ENCODE measurements around the gene SPTA1. TPM values are rescaled to one million over a fixed set of nuclear protein-coding genes. Genes with fewer than 3 reads are reported as not detected.

Gene SPTA1
- total RNA-seq, 1 experiment from 2014 or later: 0.11 TPM

- no peak overlapping the region for H3K4me3 Mint-ChIP-seq
- no peak overlapping the region for H3K27ac Mint-ChIP-seq
- CTCF ChIA-PET: no interaction called here
- no peak for TF ChIP-seq ETV6 (CRISPR knock-in tag; IDR thresholded peaks at IDR 0.05)
- TF ChIP-seq IRF2 (CRISPR knock-in tag; IDR thresholded peaks at IDR 0.05; ENCODE audit: borderline replicate concordance, low read depth): no peak
- no peak for TF ChIP-seq NFYB (CRISPR knock-in tag; conservative IDR thresholded peaks at IDR 0.05; ENCODE audit: low read depth)
- no peak for TF ChIP-seq E2F4 (CRISPR knock-in tag; IDR thresholded peaks at IDR 0.05; ENCODE audit: borderline replicate concordance, low read depth)
- TF ChIP-seq JUN (CRISPR knock-in tag; IDR thresholded peaks at IDR 0.05): no peak
- no peak for TF ChIP-seq ZBTB21 (CRISPR knock-in tag; IDR thresholded peaks at IDR 0.05; ENCODE audit: borderline replicate concordance)
- TF ChIP-seq OVOL2 (CRISPR knock-in tag; IDR thresholded peaks at IDR 0.05; ENCODE audit: borderline replicate concordance): no peak
- no peak for TF ChIP-seq MAX (CRISPR knock-in tag; IDR thresholded peaks at IDR 0.05)
- no peak for TF ChIP-seq USF2 (CRISPR knock-in tag; IDR thresholded peaks at IDR 0.05)
- no peak for TF ChIP-seq ZNF317 (CRISPR knock-in tag; IDR thresholded peaks at IDR 0.05; ENCODE audit: borderline replicate concordance, low read depth)
- no peak for TF ChIP-seq ZNF671 (CRISPR knock-in tag; IDR thresholded peaks at IDR 0.05)
- no peak for TF ChIP-seq TCF7 (CRISPR knock-in tag; IDR thresholded peaks at IDR 0.05; ENCODE audit: low read depth)
- TF ChIP-seq KAT7 (CRISPR knock-in tag; IDR thresholded peaks at IDR 0.05; ENCODE audit: borderline replicate concordance): no peak
- TF ChIP-seq NFATC4 (CRISPR knock-in tag; IDR thresholded peaks at IDR 0.05): no peak
- no peak for DNase-seq (ENCODE audit: low spot score)
- peaks cover 5% of the 10 kb centered on the region for H3K9me3 Mint-ChIP-seq
- POLR2A ChIA-PET: no interaction called here
- ATAC-seq: no peak
- no peaks in the 10 kb centered on the region for H3K27me3 Mint-ChIP-seq (ENCODE audit: low read depth)
- no peaks in the 10 kb centered on the region for H3K36me3 Mint-ChIP-seq
- H3K4me1 Mint-ChIP-seq: no peaks in the 10 kb centered on the region
Measured at GRCh38 chr1:158685085-158685484, 1.4 kb downstream of the SPTA1 start.

GRCh38 chr1:158681606-158682005, 4.9 kb downstream of the SPTA1 start:
- Mint-ChIP-seq H3K27me3 (ENCODE audit: low read depth) (no peaks in the 10 kb centered on the region; the same call in 1 of the 2 replicates), H3K27ac (no peak overlapping the region), H3K4me1 (no peaks in the 10 kb centered on the region), H3K9me3 (no peaks in the 10 kb centered on the region), H3K36me3 (no peaks in the 10 kb centered on the region), H3K4me3 (no peak overlapping the region)
- no peak for TF ChIP-seq SMAD3 (CRISPR knock-in tag; IDR thresholded peaks at IDR 0.05; ENCODE audit: borderline replicate concordance)
- POLR2A ChIA-PET: no interaction called here
- DNase-seq (ENCODE audit: low spot score): no peak
- ATAC-seq: no peak
- CTCF ChIA-PET: no interaction called here

- H3K9me3 Mint-ChIP-seq: no peaks in the 10 kb centered on the region
- 0 out of 2 replicates have a peak, but pooled peaks cover 2% of the 10 kb centered on the region for H3K4me1 Mint-ChIP-seq
- ChIA-PET POLR2A (no interaction called here), CTCF (interaction anchor here (0.6 kb wide), 1 partner anchor 813 kb away, joined by 3 read pairs; no protein-coding TSS in a partner anchor)
- H3K27ac Mint-ChIP-seq: no peak overlapping the region
- no peaks in the 10 kb centered on the region; the same call in 1 of the 2 replicates for H3K27me3 Mint-ChIP-seq (ENCODE audit: low read depth)
- no peaks in the 10 kb centered on the region for H3K36me3 Mint-ChIP-seq
- TF ChIP-seq NFYB (CRISPR knock-in tag; conservative IDR thresholded peaks at IDR 0.05; ENCODE audit: low read depth) (no peak), CBFB (CRISPR knock-in tag; IDR thresholded peaks at IDR 0.05; ENCODE audit: low read depth) (no peak), ESRRA (CRISPR knock-in tag; IDR thresholded peaks at IDR 0.05; ENCODE audit: borderline replicate concordance) (no peak), HMGXB4 (CRISPR knock-in tag; IDR thresholded peaks at IDR 0.05) (no peak), GTF2I (CRISPR knock-in tag; conservative IDR thresholded peaks at IDR 0.05) (no peak), OVOL2 (CRISPR knock-in tag; IDR thresholded peaks at IDR 0.05; ENCODE audit: borderline replicate concordance) (no peak), FOXP4 (CRISPR knock-in tag; IDR thresholded peaks at IDR 0.05) (no peak), TEAD4 (CRISPR knock-in tag; IDR thresholded peaks at IDR 0.05) (no peak), MYBL2 (CRISPR knock-in tag; IDR thresholded peaks at IDR 0.05) (no peak), RORB (CRISPR knock-in tag; IDR thresholded peaks at IDR 0.05) (no peak), EMX1 (CRISPR knock-in tag; IDR thresholded peaks at IDR 0.05) (no peak), ZNF232 (CRISPR knock-in tag; IDR thresholded peaks at IDR 0.05) (no peak), CREM (CRISPR knock-in tag; IDR thresholded peaks at IDR 0.05) (no peak), ZBTB21 (CRISPR knock-in tag; IDR thresholded peaks at IDR 0.05; ENCODE audit: borderline replicate concordance) (no peak)
- H3K4me3 Mint-ChIP-seq: no peak overlapping the region
- ATAC-seq (no peak), DNase-seq (ENCODE audit: low spot score) (no peak)
Measured at GRCh38 chr1:158679289-158679688, 7.2 kb downstream of the SPTA1 start.
